ENCODE results near the gene PRRG2. TPM values are rescaled to one million over a fixed set of nuclear protein-coding genes. Genes with fewer than 3 reads are reported as not detected.

The PRRG2 gene
- 3.3 and 3.5 TPM in 2 replicates for total RNA-seq (2021)
- long read RNA-seq, partial matches to known transcripts = 1 of 4 reads
- long read RNA-seq, other reads (novel, unspliced or antisense) = 2 of 4 reads

- H3K9me3 Mint-ChIP-seq = no peaks in the 10 kb centered on the region; a peak in 1 of 5 replicates
- H3K9ac ChIP-seq (ENCODE audit: extremely low read depth, insufficient read length, low read length) = peak within 1 kb of the TSS; percentile 97
- no peak within 1 kb of the TSS for H3K27ac ChIP-seq (ENCODE audit: insufficient read length, low read depth, low read length)
- no peak within 1 kb of the TSS for H3K4ac ChIP-seq (ENCODE audit: low read depth, low read length)
- TF ChIP-seq, protein P1, sequence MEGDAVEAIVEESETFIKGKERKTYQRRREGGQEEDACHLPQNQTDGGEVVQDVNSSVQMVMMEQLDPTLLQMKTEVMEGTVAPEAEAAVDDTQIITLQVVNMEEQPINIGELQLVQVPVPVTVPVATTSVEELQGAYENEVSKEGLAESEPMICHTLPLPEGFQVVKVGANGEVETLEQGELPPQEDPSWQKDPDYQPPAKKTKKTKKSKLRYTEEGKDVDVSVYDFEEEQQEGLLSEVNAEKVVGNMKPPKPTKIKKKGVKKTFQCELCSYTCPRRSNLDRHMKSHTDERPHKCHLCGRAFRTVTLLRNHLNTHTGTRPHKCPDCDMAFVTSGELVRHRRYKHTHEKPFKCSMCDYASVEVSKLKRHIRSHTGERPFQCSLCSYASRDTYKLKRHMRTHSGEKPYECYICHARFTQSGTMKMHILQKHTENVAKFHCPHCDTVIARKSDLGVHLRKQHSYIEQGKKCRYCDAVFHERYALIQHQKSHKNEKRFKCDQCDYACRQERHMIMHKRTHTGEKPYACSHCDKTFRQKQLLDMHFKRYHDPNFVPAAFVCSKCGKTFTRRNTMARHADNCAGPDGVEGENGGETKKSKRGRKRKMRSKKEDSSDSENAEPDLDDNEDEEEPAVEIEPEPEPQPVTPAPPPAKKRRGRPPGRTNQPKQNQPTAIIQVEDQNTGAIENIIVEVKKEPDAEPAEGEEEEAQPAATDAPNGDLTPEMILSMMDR (conservative IDR thresholded peaks at IDR 0.05) = no peak
- H4K20me1 ChIP-seq (ENCODE audit: control insufficient read depth, insufficient read depth, insufficient read length) = no peaks in the 10 kb centered on the region
- H2BK5ac ChIP-seq (ENCODE audit: insufficient read length, low read length) = no peak within 1 kb of the TSS
- no peaks in the 10 kb centered on the region for H3K79me1 ChIP-seq (ENCODE audit: insufficient read depth, low read depth, low read length, poor library complexity, severe bottlenecking)
- H3T11ph ChIP-seq (ENCODE audit: low read length) = no peak within 1 kb of the TSS
- H4K5ac ChIP-seq (ENCODE audit: insufficient read length, low read depth, low read length) = no peak within 1 kb of the TSS
- no peak within 1 kb of the TSS for H3K23ac ChIP-seq (ENCODE audit: insufficient read length, low read depth, low read length)
- no peak within 1 kb of the TSS for H3K56ac ChIP-seq (ENCODE audit: insufficient read length, low read depth, low read length)
- peaks cover 10% of the 10 kb centered on the region for H3K23me2 ChIP-seq (ENCODE audit: insufficient read length, low read depth, low read length, poor library complexity, severe bottlenecking)
- no peaks in the 10 kb centered on the region for H3K4me1 ChIP-seq (ENCODE audit: insufficient read depth, low read length)
- no peak within 1 kb of the TSS for H4K91ac ChIP-seq (ENCODE audit: insufficient read length, low read depth, low read length)
- peak within 1 kb of the TSS; percentile 95 to 96 (median 96) for H3K27ac Mint-ChIP-seq
- H2BK15ac ChIP-seq (ENCODE audit: low read depth, low read length) = no peak within 1 kb of the TSS
- no peak within 1 kb of the TSS for H2BK120ac ChIP-seq (ENCODE audit: low read depth, low read length, poor library complexity, severe bottlenecking)
- H2AK5ac ChIP-seq (ENCODE audit: insufficient read length, low read length) = no peak within 1 kb of the TSS
- peaks cover 19 to 34% of the 10 kb centered on the region in 2 experiments for H3K4me1 Mint-ChIP-seq
- no peak within 1 kb of the TSS for H4K8ac ChIP-seq (replicated peaks; ENCODE audit: insufficient read length, low read depth, low read length)
- H3K27me3 Mint-ChIP-seq (ENCODE audit: low read depth) = no peaks in the 10 kb centered on the region
- no peaks in the 10 kb centered on the region for H3K9me3 ChIP-seq (ENCODE audit: control insufficient read depth, low read depth, low read length)
- peak within 1 kb of the TSS; percentile 92 to 95 for H3K4me3 Mint-ChIP-seq
- H2AFZ ChIP-seq (ENCODE audit: low read length) = peak within 1 kb of the TSS; percentile 19
- H3K36me3 Mint-ChIP-seq (ENCODE audit: insufficient read depth in 1 of 3, low read depth in 3 of 3) = peaks cover under 1 to 4% (median 3%) of the 10 kb centered on the region in 3 experiments; a peak in 3 of 7 replicates
- H2BK20ac ChIP-seq (ENCODE audit: low read depth, low read length, poor library complexity, severe bottlenecking) = no peak within 1 kb of the TSS
- no peak within 1 kb of the TSS for H2BK12ac ChIP-seq (ENCODE audit: insufficient read length, low read depth, low read length)
- H3K18ac ChIP-seq (ENCODE audit: insufficient read length, low read depth, low read length) = peak within 1 kb of the TSS; percentile 58
- no peaks in the 10 kb centered on the region for H3K27me3 ChIP-seq (ENCODE audit: insufficient read depth, low read length)
- DNase-seq = peak; percentile 47
- H3K4me2 ChIP-seq (ENCODE audit: insufficient read depth, insufficient read length, low read length) = peak within 1 kb of the TSS; percentile 99
- no peak within 1 kb of the TSS; the same call in 1 of the 2 replicates for H3K14ac ChIP-seq (ENCODE audit: insufficient read depth, low read length)
- no CpG with 5 or more reads among the region's 15 CpGs for WGBS (ENCODE audit: extremely low coverage, insufficient read length, low lambda C conversion rate)
- peaks cover 7% of the 10 kb centered on the region; the same call in 1 of the 2 replicates for H3K79me2 ChIP-seq (ENCODE audit: insufficient read depth, low read length)
Observed at GRCh38 chr19:49581007-49581508, at the start of gene PRRG2. Gene PRRG2 (plus strand): TSS chr19:49581316. CDS start chr19:49583220, 1,904 bp downstream.

All from H9 (cell line).